DOHH2 (cell line): ENCODE measurements around the gene TTC28.

ENCODE experiments used
- CTCF ChIP-seq: fragments of 200-600 bp; sonication (generic); IDR thresholded peaks from one replicate; pipeline ENCODE4 v1.5.1; 2014; ENCODE audit warnings: antibody characterized with exemption, mild to moderate bottlenecking, low read depth, low read length; ENCODE audit not compliant: poor library complexity, severe bottlenecking
- EZH2phosphoT487 ChIP-seq: fragments of 200-600 bp; sonication (generic); IDR thresholded peaks from 2 replicates; pipeline ENCODE4 v1.6.1; 2017; ENCODE audit warnings: borderline replicate concordance, mild to moderate bottlenecking, antibody characterized with exemption, low read length, moderate library complexity, mixed read lengths

GRCh38 chr22:28222052-28222451, 457.6 kb downstream of the TTC28 start:
- TF ChIP-seq CTCF (no peak), EZH2phosphoT487 (no peak)
